ENCODE measurements around the gene GRWD1. TPM values are rescaled to one million over a fixed set of nuclear protein-coding genes. Genes with fewer than 3 reads are reported as not detected.

Gene GRWD1
- total RNA-seq, 4 donors from 2014 or later: 19.5 to 90.5 (median 31.5) TPM

- DNase-seq (ENCODE audit: low spot score): no peak
- TF ChIP-seq CTCF (IDR thresholded peaks at IDR 0.05): no peak
- ATAC-seq (ENCODE audit: low FRiP score): no peak
These were observed 27.6 kb downstream of the GRWD1 start for GRCh38 chr19:48473161-48473966.

GRCh38 chr19:48474084-48474592 is 28.4 kb downstream of the GRWD1 start:
- DNase-seq (ENCODE audit: low spot score) (no peak), ATAC-seq (ENCODE audit: low FRiP score) (no peak)
- TF ChIP-seq CTCF (IDR thresholded peaks at IDR 0.05): no peak

- TF ChIP-seq CTCF (IDR thresholded peaks at IDR 0.05): no peak
- ATAC-seq (ENCODE audit: low FRiP score) (no peak), DNase-seq (ENCODE audit: low spot score) (no peak)
These were observed 29.7 kb downstream of the GRWD1 start for GRCh38 chr19:48475369-48476068.

GRCh38 chr19:48476176-48476575 is 30.4 kb downstream of the GRWD1 start:
- ATAC-seq (ENCODE audit: low FRiP score) (no peak), DNase-seq (ENCODE audit: low spot score) (no peak)
- TF ChIP-seq CTCF (IDR thresholded peaks at IDR 0.05): no peak

- DNase-seq (ENCODE audit: low spot score) (no peak), ATAC-seq (ENCODE audit: low FRiP score) (no peak)
- no peak for TF ChIP-seq CTCF (IDR thresholded peaks at IDR 0.05)
These were observed 31.4 kb downstream of the GRWD1 start for GRCh38 chr19:48477067-48477685.

- no peak for DNase-seq (ENCODE audit: low spot score)
- no peak for ATAC-seq (ENCODE audit: low FRiP score)
- TF ChIP-seq CTCF (IDR thresholded peaks at IDR 0.05): no peak
These were observed 32.0 kb downstream of the GRWD1 start for GRCh38 chr19:48477698-48478338.

All from omental fat pad (tissue), 4 donors.